Gastroesophageal sphincter (tissue), 3 donors: ENCODE measurements around the gene NPW.

Experiments used
- EP300 ChIP-seq: sonication (generic); formaldehyde crosslinking; IDR thresholded peaks from one replicate; pipeline ENCODE4 v1.6.1; 2017; ENCODE audit warnings: antibody characterized with exemption, mild to moderate bottlenecking
- POLR2A ChIP-seq, 2 donors: fragments of 450-650 bp; IDR thresholded peaks; one replicate each; pipeline ENCODE4 v1.6.1; 2017; ENCODE audit warnings: antibody characterized with exemption in 2 of 2, mild to moderate bottlenecking in 2 of 2, moderate library complexity in 1 of 2
- POLR2AphosphoS5 ChIP-seq: sonication (generic); formaldehyde crosslinking; IDR thresholded peaks from one replicate; pipeline ENCODE4 v1.6.1; 2017; ENCODE audit warnings: antibody characterized with exemption
- TF ChIP-seq, protein P1 (sequence below), 4 experiments: fragments of 200-600 bp in 2 of 4; fragments of 450-650 bp in 2 of 4; sonication (generic) in 1 of 4; IDR thresholded peaks; one replicate each; pipeline ENCODE4 v1.5.1; 2017 to 2019; ENCODE audit warnings: antibody characterized with exemption in 4 of 4, mild to moderate bottlenecking in 2 of 4, moderate library complexity in 2 of 4

DNA sequence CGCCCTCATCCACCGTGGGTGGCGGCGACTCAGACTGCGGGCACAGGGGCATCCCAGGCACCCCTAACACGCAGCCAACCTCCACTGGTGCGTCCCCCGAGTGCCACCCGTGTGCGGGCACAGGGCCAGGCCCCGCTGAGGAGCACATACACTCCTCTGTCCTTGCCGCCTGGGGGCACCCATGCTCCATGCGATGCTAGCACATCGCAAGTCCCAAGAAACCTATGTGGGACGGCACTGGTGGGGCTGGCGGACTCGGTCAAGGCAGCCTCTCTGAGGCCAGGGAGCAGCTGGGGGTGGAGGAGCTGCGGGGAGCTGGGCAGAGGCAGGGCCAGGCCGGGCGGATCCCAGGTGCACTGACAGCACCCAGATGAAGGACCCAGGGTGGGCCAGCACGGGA lies 13.9 kb upstream of the NPW start:
- TF ChIP-seq, protein P1, sequence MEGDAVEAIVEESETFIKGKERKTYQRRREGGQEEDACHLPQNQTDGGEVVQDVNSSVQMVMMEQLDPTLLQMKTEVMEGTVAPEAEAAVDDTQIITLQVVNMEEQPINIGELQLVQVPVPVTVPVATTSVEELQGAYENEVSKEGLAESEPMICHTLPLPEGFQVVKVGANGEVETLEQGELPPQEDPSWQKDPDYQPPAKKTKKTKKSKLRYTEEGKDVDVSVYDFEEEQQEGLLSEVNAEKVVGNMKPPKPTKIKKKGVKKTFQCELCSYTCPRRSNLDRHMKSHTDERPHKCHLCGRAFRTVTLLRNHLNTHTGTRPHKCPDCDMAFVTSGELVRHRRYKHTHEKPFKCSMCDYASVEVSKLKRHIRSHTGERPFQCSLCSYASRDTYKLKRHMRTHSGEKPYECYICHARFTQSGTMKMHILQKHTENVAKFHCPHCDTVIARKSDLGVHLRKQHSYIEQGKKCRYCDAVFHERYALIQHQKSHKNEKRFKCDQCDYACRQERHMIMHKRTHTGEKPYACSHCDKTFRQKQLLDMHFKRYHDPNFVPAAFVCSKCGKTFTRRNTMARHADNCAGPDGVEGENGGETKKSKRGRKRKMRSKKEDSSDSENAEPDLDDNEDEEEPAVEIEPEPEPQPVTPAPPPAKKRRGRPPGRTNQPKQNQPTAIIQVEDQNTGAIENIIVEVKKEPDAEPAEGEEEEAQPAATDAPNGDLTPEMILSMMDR (IDR thresholded peaks at IDR 0.05): no peak
- TF ChIP-seq EP300: no peak
- TF ChIP-seq POLR2A (IDR thresholded peaks at IDR 0.05): no peak
- no peak for TF ChIP-seq POLR2AphosphoS5
